Measurements from ENCODE around the gene SSPN.

DNA sequence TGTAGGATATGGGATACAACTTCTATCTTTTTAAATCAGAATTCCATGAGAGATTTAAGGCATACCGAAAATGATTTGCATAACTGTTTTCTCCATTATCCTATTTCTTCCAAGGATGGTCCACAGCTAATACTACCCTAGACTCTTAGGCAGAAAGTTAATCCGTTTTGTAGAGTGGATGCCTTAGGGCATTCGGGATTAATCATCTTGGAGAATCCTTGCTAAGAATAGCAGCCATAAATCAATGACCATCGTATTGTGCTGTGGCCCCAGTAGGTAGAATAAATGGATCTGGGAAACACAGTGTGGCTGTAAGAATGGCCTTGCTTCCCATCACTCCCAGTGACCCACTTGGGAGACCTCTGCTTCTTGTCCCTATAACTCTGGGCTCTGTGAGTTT is 99.6 kb downstream of the SSPN start:
- TF ChIP-seq, protein P1, sequence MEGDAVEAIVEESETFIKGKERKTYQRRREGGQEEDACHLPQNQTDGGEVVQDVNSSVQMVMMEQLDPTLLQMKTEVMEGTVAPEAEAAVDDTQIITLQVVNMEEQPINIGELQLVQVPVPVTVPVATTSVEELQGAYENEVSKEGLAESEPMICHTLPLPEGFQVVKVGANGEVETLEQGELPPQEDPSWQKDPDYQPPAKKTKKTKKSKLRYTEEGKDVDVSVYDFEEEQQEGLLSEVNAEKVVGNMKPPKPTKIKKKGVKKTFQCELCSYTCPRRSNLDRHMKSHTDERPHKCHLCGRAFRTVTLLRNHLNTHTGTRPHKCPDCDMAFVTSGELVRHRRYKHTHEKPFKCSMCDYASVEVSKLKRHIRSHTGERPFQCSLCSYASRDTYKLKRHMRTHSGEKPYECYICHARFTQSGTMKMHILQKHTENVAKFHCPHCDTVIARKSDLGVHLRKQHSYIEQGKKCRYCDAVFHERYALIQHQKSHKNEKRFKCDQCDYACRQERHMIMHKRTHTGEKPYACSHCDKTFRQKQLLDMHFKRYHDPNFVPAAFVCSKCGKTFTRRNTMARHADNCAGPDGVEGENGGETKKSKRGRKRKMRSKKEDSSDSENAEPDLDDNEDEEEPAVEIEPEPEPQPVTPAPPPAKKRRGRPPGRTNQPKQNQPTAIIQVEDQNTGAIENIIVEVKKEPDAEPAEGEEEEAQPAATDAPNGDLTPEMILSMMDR (IDR thresholded peaks at IDR 0.05), result no peak
- TF ChIP-seq POLR2A (IDR thresholded peaks at IDR 0.05), result no peak

All from esophagus squamous epithelium (tissue), 4 donors.